ENCODE measurements around the gene DENND1B.

DNA sequence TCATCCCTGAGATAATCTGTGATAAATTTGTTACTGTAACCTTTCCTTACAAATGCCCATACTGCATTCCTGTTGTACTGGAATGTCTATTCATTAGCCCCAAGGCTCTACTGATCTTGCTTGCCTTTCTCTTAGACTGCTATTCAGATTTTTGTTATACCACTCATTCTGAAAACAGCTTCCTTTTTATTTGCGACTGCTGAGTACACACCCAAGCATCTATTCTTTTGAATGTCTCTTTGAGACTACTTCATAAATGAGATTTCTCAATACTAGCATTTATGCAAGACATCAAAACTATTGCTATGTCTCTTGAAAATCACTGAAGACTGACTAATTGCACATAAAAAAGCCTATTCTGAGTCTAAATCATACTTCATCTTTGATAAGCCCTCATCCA, 38.6 kb downstream of the DENND1B start:
- TF ChIP-seq, protein P1, sequence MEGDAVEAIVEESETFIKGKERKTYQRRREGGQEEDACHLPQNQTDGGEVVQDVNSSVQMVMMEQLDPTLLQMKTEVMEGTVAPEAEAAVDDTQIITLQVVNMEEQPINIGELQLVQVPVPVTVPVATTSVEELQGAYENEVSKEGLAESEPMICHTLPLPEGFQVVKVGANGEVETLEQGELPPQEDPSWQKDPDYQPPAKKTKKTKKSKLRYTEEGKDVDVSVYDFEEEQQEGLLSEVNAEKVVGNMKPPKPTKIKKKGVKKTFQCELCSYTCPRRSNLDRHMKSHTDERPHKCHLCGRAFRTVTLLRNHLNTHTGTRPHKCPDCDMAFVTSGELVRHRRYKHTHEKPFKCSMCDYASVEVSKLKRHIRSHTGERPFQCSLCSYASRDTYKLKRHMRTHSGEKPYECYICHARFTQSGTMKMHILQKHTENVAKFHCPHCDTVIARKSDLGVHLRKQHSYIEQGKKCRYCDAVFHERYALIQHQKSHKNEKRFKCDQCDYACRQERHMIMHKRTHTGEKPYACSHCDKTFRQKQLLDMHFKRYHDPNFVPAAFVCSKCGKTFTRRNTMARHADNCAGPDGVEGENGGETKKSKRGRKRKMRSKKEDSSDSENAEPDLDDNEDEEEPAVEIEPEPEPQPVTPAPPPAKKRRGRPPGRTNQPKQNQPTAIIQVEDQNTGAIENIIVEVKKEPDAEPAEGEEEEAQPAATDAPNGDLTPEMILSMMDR (IDR thresholded peaks at IDR 0.05; ENCODE audit: poor library complexity, severe bottlenecking), result no peak
- no peak for TF ChIP-seq EZH2 (IDR thresholded peaks at IDR 0.05; ENCODE audit: borderline replicate concordance, insufficient read depth, low read length, poor library complexity, severe bottlenecking)
- no peak for TF ChIP-seq POLR2AphosphoS5 (IDR thresholded peaks at IDR 0.05)
- TF ChIP-seq EP300 (conservative IDR thresholded peaks at IDR 0.05; ENCODE audit: poor library complexity, severe bottlenecking), result no peak

Data from neural cell (in vitro differentiated cells).